GM12878 (cell line): ENCODE data around the gene CZIB. TPM values are rescaled to one million over a fixed set of nuclear protein-coding genes. Genes with fewer than 3 reads are reported as not detected.

Source experiments
- CBFB ChIP-seq: IDR thresholded peaks from 2 replicates; pipeline ENCODE4 v1.6.1; 2016; ENCODE audit warnings: antibody characterized with exemption, low read depth
- CHD2 ChIP-seq: IDR thresholded peaks from 2 replicates; pipeline ENCODE4 v1.6.1; 2011; ENCODE audit warnings: low read depth, low read length, improper control_type of control experiment, borderline replicate concordance
- GABPA ChIP-seq: IDR thresholded peaks from 2 replicates; pipeline ENCODE4 v1.6.1; 2014; ENCODE audit warnings: antibody characterized with exemption, low read depth, mild to moderate bottlenecking, inconsistent platforms
- NFXL1 ChIP-seq: fragments of 450-650 bp; IDR thresholded peaks from 2 replicates; pipeline ENCODE4 v1.6.1; 2017; ENCODE audit warnings: antibody characterized with exemption, mild to moderate bottlenecking, borderline replicate concordance
- PML ChIP-seq: IDR thresholded peaks from 2 replicates; pipeline ENCODE4 v1.6.1; 2012; ENCODE audit warnings: low read length, inconsistent platforms
- POLR2AphosphoS2 ChIP-seq: IDR thresholded peaks from 2 replicates; pipeline ENCODE4 v1.6.1; 2011; ENCODE audit warnings: low read depth, mild to moderate bottlenecking, low read length, improper control_type of control experiment, moderate library complexity
- SIN3A ChIP-seq: IDR thresholded peaks from 2 replicates; pipeline ENCODE4 v1.6.1; 2012; ENCODE audit warnings: low read depth, low read length, improper control_type of control experiment
- SMARCA5 ChIP-seq: fragments of 450-650 bp; IDR thresholded peaks from 2 replicates; pipeline ENCODE4 v1.6.1; 2017; ENCODE audit warnings: mild to moderate bottlenecking
- STAT1 ChIP-seq: fragments of 450-650 bp; conservative IDR thresholded peaks from 2 replicates; pipeline ENCODE4 v1.6.1; 2014; ENCODE audit warnings: antibody characterized with exemption, mild to moderate bottlenecking
- YY1 ChIP-seq: IDR thresholded peaks from 2 replicates; pipeline ENCODE4 v1.6.1; 2011; ENCODE audit warnings: low read depth, mild to moderate bottlenecking, low read length
- ZNF217 ChIP-seq: fragments of 450-650 bp; IDR thresholded peaks from 2 replicates; pipeline ENCODE4 v1.6.1; 2017; ENCODE audit warnings: antibody characterized with exemption, mild to moderate bottlenecking
- ZNF384 ChIP-seq: IDR thresholded peaks from 2 replicates; pipeline ENCODE4 v1.6.1; 2012; ENCODE audit warnings: low read depth, mild to moderate bottlenecking, low read length, improper control_type of control experiment, borderline replicate concordance
- polyA plus RNA-seq, 11 experiments: library from polyadenylated mRNA; depleted of rRNA in 4 of 11; unstranded in 6 of 11; stranded (reverse) in 5 of 11; fragments of >200 nt; fragmentation: Nextera tagmentation in 4 of 11; fragmentation: Illumina TruSeq in 1 of 11; extraction: Ambion mirVana in 4 of 11; extraction: Trizol in 1 of 11; gene quantifications; 1 replicate in 1 of 11; 2 replicates in 10 of 11; pipeline versions ENCODE4 v1.2.1 to v1.2.3, GENCODE V29; 2011 to 2016; ENCODE audit warnings: inconsistent platforms in 2 of 11, missing spikeins in 2 of 11, low read depth in 1 of 11
- total RNA-seq, 4 experiments: library from RNA; depleted of rRNA in 3 of 4; stranded (reverse); fragments of >200 nt in 3 of 4; fragmentation: Illumina TruSeq in 1 of 4; extraction: Trizol in 1 of 4; gene quantifications; 2 replicates each; pipeline versions ENCODE4 v1.2.1 to v1.2.3, GENCODE V29; 2013 to 2021
- TF ChIP-seq, protein P1 (sequence below): IDR thresholded peaks from 2 replicates; pipeline ENCODE4 v1.6.1; 2012; ENCODE audit warnings: low read depth, low read length, improper control_type of control experiment
- TF ChIP-seq, protein P2 (sequence below): fragments of 450-650 bp; IDR thresholded peaks from 2 replicates; pipeline ENCODE4 v1.6.1; 2016; ENCODE audit warnings: mild to moderate bottlenecking
- TF ChIP-seq, protein P3 (sequence below): IDR thresholded peaks from 2 replicates; pipeline ENCODE4 v1.6.1; 2011; ENCODE audit warnings: low read depth, mild to moderate bottlenecking, low read length, moderate library complexity, borderline replicate concordance; ENCODE audit errors: extremely low read depth
- TF ChIP-seq, protein P4 (sequence below): fragments of 450-650 bp; IDR thresholded peaks from 2 replicates; pipeline ENCODE4 v1.6.1; 2017; ENCODE audit warnings: mild to moderate bottlenecking, moderate library complexity
- TF ChIP-seq, protein P5 (sequence below): fragments of 450-650 bp; IDR thresholded peaks from 2 replicates; pipeline ENCODE4 v1.6.1; 2017; ENCODE audit warnings: low read depth, mild to moderate bottlenecking, moderate library complexity

The CZIB gene
- total and polyA plus RNA-seq, 10 of the 15 experiments (the other 5 are each of a cell fraction or from before 2014, with no cell fraction given): 36.1 to 68.3 (median 50.4) TPM

DNA sequence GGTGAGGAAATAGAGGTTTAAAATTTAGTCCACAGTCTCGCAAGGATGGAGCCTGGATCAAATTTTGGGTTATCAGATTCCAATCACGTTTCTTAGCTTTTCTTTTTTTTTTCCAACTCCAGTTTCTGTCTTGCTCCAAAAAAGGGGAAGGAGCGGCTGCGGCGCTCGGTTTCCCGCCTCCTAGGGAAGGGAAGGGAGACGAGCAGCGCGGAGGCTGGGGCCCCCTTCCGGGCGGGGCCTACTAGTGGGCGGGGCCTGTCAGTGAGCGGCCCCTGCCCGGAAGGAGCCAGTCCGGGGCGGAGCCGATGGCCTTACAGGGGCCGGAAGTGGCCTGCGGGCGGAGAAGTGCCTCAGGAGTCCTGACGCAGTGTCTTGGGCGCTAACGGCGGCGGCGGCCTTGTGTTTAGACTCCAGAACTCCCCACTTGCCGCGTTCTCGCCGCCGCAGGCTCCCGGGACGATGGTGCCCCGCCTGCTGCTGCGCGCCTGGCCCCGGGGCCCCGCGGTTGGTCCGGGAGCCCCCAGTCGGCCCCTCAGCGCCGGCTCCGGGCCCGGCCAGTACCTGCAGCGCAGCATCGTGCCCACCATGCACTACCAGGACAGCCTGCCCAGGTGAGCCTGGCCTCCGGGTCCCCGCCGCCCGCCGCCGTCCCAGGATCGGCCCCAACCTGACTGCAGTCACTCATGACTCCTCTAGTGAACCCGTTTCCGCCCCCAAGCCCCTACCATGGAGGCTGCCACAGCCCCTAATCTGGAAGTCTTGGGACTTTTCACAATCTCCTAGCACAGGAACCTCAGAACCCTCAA is 23.7 kb downstream of the CZIB start, which contains the start of gene CPT2 (continued):
- peak; percentile 33; the same call in 1 of the 2 replicates for TF ChIP-seq ZNF217
- TF ChIP-seq, protein P1, sequence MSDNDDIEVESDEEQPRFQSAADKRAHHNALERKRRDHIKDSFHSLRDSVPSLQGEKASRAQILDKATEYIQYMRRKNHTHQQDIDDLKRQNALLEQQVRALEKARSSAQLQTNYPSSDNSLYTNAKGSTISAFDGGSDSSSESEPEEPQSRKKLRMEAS: 0 out of 2 replicates have a peak, but pooled peaks have one; percentile 45
- peak; percentile 45; the same call in 1 of the 2 replicates for TF ChIP-seq CBFB
- peak; percentile 78; the same call in 1 of the 2 replicates for TF ChIP-seq PML
- TF ChIP-seq, protein P2, sequence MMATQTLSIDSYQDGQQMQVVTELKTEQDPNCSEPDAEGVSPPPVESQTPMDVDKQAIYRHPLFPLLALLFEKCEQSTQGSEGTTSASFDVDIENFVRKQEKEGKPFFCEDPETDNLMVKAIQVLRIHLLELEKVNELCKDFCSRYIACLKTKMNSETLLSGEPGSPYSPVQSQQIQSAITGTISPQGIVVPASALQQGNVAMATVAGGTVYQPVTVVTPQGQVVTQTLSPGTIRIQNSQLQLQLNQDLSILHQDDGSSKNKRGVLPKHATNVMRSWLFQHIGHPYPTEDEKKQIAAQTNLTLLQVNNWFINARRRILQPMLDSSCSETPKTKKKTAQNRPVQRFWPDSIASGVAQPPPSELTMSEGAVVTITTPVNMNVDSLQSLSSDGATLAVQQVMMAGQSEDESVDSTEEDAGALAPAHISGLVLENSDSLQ: peak; percentile 35; the same call in 1 of the 2 replicates
- TF ChIP-seq ZNF384: no peak
- TF ChIP-seq, protein P3, sequence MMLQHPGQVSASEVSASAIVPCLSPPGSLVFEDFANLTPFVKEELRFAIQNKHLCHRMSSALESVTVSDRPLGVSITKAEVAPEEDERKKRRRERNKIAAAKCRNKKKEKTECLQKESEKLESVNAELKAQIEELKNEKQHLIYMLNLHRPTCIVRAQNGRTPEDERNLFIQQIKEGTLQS: no peak
- TF ChIP-seq POLR2AphosphoS2: peak; percentile 93
- TF ChIP-seq, protein P4, sequence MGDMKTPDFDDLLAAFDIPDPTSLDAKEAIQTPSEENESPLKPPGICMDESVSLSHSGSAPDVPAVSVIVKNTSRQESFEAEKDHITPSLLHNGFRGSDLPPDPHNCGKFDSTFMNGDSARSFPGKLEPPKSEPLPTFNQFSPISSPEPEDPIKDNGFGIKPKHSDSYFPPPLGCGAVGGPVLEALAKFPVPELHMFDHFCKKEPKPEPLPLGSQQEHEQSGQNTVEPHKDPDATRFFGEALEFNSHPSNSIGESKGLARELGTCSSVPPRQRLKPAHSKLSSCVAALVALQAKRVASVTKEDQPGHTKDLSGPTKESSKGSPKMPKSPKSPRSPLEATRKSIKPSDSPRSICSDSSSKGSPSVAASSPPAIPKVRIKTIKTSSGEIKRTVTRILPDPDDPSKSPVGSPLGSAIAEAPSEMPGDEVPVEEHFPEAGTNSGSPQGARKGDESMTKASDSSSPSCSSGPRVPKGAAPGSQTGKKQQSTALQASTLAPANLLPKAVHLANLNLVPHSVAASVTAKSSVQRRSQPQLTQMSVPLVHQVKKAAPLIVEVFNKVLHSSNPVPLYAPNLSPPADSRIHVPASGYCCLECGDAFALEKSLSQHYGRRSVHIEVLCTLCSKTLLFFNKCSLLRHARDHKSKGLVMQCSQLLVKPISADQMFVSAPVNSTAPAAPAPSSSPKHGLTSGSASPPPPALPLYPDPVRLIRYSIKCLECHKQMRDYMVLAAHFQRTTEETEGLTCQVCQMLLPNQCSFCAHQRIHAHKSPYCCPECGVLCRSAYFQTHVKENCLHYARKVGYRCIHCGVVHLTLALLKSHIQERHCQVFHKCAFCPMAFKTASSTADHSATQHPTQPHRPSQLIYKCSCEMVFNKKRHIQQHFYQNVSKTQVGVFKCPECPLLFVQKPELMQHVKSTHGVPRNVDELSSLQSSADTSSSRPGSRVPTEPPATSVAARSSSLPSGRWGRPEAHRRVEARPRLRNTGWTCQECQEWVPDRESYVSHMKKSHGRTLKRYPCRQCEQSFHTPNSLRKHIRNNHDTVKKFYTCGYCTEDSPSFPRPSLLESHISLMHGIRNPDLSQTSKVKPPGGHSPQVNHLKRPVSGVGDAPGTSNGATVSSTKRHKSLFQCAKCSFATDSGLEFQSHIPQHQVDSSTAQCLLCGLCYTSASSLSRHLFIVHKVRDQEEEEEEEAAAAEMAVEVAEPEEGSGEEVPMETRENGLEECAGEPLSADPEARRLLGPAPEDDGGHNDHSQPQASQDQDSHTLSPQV: no peak
- TF ChIP-seq SIN3A: peak; percentile 68; the same call in 1 of the 2 replicates
- TF ChIP-seq, protein P5, sequence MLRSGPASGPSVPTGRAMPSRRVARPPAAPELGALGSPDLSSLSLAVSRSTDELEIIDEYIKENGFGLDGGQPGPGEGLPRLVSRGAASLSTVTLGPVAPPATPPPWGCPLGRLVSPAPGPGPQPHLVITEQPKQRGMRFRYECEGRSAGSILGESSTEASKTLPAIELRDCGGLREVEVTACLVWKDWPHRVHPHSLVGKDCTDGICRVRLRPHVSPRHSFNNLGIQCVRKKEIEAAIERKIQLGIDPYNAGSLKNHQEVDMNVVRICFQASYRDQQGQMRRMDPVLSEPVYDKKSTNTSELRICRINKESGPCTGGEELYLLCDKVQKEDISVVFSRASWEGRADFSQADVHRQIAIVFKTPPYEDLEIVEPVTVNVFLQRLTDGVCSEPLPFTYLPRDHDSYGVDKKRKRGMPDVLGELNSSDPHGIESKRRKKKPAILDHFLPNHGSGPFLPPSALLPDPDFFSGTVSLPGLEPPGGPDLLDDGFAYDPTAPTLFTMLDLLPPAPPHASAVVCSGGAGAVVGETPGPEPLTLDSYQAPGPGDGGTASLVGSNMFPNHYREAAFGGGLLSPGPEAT: peak; percentile 52; the same call in 1 of the 2 replicates
- 0 out of 2 replicates have a peak, but pooled peaks have one; percentile 13 for TF ChIP-seq STAT1
- peak; percentile 50 for TF ChIP-seq YY1
- 0 out of 2 replicates have a peak, but pooled peaks have one; percentile 53 for TF ChIP-seq NFXL1
- peak; percentile 89 for TF ChIP-seq SMARCA5
- no peak for TF ChIP-seq CHD2
- TF ChIP-seq GABPA: peak; percentile 80
